PFSK-1 (cell line): Measurements from ENCODE around the gene SCUBE1.

Experiments
- FOXP2 ChIP-seq: optimal IDR thresholded peaks from 2 replicates; pipeline ENCODE3; 2011; ENCODE audit warnings: borderline replicate concordance, control low read depth, inconsistent platforms; ENCODE audit not compliant: insufficient read depth; ENCODE audit errors: extremely low read length, extremely low read depth
- POLR2AphosphoS5 ChIP-seq: IDR thresholded peaks from 2 replicates; pipeline ENCODE4 v1.6.1; 2012; ENCODE audit warnings: low read depth, mild to moderate bottlenecking, control low read depth, low read length, moderate library complexity
- SIN3A ChIP-seq: IDR thresholded peaks from 2 replicates; pipeline ENCODE4 v1.6.1; 2012; ENCODE audit warnings: mild to moderate bottlenecking, low read length, moderate library complexity, borderline replicate concordance; ENCODE audit not compliant: insufficient read depth
- TAF1 ChIP-seq: IDR thresholded peaks from 2 replicates; pipeline ENCODE4 v1.6.1; 2012; ENCODE audit warnings: low read length, control low read depth, borderline replicate concordance; ENCODE audit not compliant: insufficient read depth
- TF ChIP-seq, protein P1 (sequence below), 2 experiments: IDR thresholded peaks; 2 replicates each; pipeline versions ENCODE4 v1.6.1 to v1.8.0; 2011 to 2012; ENCODE audit warnings: low read depth in 2 of 2, low read length in 2 of 2, control low read depth in 1 of 2, inconsistent platforms in 1 of 2, mild to moderate bottlenecking in 1 of 2, moderate library complexity in 1 of 2; ENCODE audit not compliant: insufficient read depth in 1 of 2

SCUBE1 gene

DNA sequence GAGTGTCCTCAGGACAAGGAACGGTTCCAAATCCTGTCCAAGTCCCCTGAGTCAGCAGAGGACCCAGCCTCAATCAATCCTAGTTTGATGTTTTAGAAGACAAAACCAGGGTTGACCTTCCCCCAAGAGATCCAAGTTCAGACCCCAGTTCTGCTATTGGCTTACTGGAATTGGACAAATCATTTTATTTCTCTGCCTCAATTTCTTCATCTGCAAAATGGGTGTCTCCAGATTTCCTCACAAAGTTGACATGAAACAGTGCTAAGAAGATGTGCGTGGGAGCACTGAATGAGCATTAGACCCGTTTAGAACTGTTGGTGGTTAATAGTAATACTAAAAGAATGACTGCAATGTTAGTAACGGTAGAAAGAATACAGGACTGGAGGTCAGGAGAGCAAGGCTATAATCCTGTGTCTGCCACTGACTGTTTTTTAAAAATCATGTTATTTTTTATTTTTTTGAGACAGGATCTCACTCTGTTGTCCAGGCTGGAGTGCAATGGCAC lies 32.8 kb upstream of the SCUBE1 start:
- TF ChIP-seq SIN3A, result no peak
- no peak for TF ChIP-seq FOXP2
- no peak for TF ChIP-seq POLR2AphosphoS5
- TF ChIP-seq, protein P1, sequence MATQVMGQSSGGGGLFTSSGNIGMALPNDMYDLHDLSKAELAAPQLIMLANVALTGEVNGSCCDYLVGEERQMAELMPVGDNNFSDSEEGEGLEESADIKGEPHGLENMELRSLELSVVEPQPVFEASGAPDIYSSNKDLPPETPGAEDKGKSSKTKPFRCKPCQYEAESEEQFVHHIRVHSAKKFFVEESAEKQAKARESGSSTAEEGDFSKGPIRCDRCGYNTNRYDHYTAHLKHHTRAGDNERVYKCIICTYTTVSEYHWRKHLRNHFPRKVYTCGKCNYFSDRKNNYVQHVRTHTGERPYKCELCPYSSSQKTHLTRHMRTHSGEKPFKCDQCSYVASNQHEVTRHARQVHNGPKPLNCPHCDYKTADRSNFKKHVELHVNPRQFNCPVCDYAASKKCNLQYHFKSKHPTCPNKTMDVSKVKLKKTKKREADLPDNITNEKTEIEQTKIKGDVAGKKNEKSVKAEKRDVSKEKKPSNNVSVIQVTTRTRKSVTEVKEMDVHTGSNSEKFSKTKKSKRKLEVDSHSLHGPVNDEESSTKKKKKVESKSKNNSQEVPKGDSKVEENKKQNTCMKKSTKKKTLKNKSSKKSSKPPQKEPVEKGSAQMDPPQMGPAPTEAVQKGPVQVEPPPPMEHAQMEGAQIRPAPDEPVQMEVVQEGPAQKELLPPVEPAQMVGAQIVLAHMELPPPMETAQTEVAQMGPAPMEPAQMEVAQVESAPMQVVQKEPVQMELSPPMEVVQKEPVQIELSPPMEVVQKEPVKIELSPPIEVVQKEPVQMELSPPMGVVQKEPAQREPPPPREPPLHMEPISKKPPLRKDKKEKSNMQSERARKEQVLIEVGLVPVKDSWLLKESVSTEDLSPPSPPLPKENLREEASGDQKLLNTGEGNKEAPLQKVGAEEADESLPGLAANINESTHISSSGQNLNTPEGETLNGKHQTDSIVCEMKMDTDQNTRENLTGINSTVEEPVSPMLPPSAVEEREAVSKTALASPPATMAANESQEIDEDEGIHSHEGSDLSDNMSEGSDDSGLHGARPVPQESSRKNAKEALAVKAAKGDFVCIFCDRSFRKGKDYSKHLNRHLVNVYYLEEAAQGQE (IDR thresholded peaks at IDR 0.05; ENCODE audit: insufficient read depth in 1 of 2, low read depth in 2 of 2, low read length in 2 of 2), result no peak
- TF ChIP-seq TAF1, result no peak

DNA sequence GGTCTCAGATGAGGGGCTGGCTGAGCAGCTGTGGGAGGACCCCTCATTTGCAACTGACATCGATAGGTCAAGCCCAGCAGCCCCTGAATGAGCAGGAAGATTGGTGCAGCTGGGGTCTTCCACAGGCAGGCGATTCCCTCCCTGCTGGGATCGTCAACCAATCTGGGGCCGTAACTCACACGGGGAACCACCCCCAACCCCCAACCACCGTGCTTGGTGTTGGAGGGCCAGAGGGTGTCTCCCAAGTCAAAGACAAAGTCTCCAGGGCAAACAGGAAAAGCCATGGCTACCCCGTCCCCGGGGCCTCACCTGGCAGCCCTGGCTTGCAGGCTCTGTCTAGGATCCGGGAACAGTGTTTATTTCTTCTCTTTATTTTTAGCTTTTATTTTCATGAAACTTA lies 26.9 kb upstream of the SCUBE1 start:
- TF ChIP-seq FOXP2 (no peak), TAF1 (no peak), SIN3A (no peak), POLR2AphosphoS5 (no peak)
- TF ChIP-seq, protein P1 (IDR thresholded peaks at IDR 0.05; ENCODE audit: insufficient read depth in 1 of 2, low read depth in 2 of 2, low read length in 2 of 2), result no peak

DNA sequence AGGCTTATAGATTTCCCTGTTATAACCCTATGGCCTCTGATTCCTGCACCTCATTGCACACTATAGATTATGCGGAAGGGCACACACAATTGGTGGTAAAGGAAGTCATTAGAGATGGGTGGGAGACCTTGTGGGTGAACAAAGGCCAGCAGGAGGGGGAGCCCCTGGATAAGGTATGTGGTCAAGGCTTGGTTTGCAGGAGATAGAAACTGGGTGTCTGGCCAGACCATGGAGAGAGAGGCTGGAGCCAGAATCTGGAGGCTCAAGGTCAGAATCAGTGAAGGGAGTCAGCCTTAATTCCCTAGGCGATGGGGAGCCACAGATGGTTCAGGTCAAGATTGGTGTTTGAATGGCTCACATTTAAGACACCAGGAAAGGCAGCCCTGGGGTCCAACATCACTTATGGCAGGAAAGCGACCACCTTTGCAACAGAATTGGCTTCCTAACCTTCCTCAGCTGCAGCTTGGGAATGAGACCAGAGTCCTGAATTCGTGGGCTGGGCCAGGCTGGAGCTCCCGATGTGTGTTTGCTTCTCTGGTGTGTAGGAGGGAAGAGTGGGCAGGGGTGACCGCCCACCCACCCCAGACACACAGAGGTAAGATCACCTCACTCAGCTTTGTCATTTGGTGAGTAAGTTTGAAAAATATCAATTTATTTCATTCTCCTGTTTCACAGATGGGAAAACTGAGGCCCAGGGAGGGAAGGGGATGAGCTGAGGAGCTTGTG lies 22.7 kb upstream of the SCUBE1 start:
- no peak for TF ChIP-seq POLR2AphosphoS5

DNA sequence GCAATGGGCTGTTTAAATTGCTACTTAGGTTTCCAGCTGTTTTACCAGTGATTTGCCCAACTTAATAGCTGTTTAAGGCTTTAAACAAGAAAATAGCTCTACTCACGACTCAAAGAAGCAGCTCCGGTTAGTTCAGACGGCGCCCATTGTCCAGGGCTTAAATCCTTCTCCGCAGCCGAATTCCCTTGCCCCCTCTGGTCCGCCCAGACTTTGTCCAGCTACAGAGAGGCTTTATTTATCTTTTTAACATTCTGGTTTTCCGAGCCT lies 20.9 kb upstream of the SCUBE1 start:
- no peak for TF ChIP-seq TAF1
- no peak for TF ChIP-seq POLR2AphosphoS5
- TF ChIP-seq, protein P1 (IDR thresholded peaks at IDR 0.05; ENCODE audit: insufficient read depth in 1 of 2, low read depth in 2 of 2, low read length in 2 of 2), result no peak
- TF ChIP-seq FOXP2, result no peak
- no peak for TF ChIP-seq SIN3A

DNA sequence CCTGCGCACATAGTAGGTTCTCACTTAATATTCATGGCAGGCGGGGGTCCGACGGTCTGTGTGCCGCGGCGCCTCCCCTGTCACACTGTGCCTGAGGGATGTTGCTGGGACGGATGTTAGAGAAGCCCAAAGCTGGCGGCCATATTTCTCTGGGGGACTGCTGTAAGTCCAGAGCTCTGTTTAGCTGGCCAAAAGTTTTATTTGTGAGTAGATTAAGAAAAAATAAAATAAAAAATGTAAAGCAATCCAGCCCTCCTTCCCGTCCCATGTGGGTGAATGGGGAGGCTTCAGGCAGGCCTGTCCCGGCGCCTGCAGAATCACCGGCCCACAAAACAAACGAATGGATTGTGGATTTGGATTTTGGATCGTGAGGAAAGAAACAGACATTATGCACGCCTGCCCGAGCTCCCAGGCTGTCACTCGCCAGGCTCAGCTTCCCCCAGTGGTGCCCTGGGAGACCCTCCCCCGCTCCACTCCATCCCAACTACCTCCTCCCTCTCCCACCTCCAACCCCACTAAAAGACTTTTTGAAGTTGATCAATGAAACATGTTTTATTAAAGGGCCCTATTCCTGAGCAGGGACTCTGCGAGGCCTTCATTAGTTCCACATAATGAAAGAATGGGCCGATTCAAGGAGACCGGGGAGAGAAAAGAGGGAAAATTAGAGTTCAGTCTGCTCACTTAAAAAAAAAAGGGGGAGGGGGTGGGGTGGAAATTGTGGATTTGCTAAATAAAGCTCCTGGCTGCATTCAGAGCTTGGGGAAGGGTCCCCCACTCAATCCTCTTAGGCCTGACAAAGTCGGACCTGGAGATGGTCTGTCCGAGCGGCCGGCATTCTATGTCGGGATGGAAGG lies 20.4 kb upstream of the SCUBE1 start:
- TF ChIP-seq SIN3A (no peak), TAF1 (no peak), POLR2AphosphoS5 (no peak), FOXP2 (no peak)
- TF ChIP-seq, protein P1 (IDR thresholded peaks at IDR 0.05; ENCODE audit: insufficient read depth in 1 of 2, low read depth in 2 of 2, low read length in 2 of 2), result no peak
